Thyroid gland (tissue), 4 donors: Measurements from ENCODE around the gene SMCO1.

Source experiments
- CTCF ChIP-seq, 6 experiments: fragments of 200-600 bp in 3 of 6; fragments of 450-650 bp in 3 of 6; sonication (generic) in 3 of 6; IDR thresholded peaks; one replicate each; pipeline ENCODE4 v1.5.1; 2016 to 2019; ENCODE audit warnings: antibody characterized with exemption in 6 of 6, mild to moderate bottlenecking in 2 of 6, inconsistent platforms in 1 of 6, moderate library complexity in 1 of 6
- POLR2A ChIP-seq, 2 donors: fragments of 450-650 bp; IDR thresholded peaks; one replicate each; pipeline ENCODE4 v1.6.1; 2017; ENCODE audit warnings: antibody characterized with exemption in 2 of 2, mild to moderate bottlenecking in 2 of 2, moderate library complexity in 1 of 2

- TF ChIP-seq CTCF (IDR thresholded peaks at IDR 0.05), result no peak
- no peak for TF ChIP-seq POLR2A (IDR thresholded peaks at IDR 0.05)
Measured at GRCh38 chr3:196499061-196499460, 16.1 kb downstream of the SMCO1 start.
